HepG2 (cell line): ENCODE data around the gene CRTC2. TPM values are rescaled to one million over a fixed set of nuclear protein-coding genes. Genes with fewer than 3 reads are reported as not detected.

Experiments used
- ATM ChIP-seq: fragments of 450-650 bp; IDR thresholded peaks from 2 replicates; pipeline ENCODE4 v1.7.1; 2017; ENCODE audit warnings: mild to moderate bottlenecking, borderline replicate concordance
- CEBPG ChIP-seq: IDR thresholded peaks from 2 replicates; pipeline ENCODE4 v1.6.1; 2016
- IKZF1 ChIP-seq: fragments of 450-650 bp; IDR thresholded peaks from 2 replicates; pipeline ENCODE4 v1.7.1; 2016
- IKZF4 ChIP-seq: sonication (generic); formaldehyde crosslinking; IDR thresholded peaks from 2 replicates; pipeline ENCODE4 v1.5.1; 2020; ENCODE audit warnings: borderline replicate concordance, mild to moderate bottlenecking, low read depth, missing genetic modification reagents; ENCODE audit errors: not compliant biosample characterization
- NCOA2 ChIP-seq: sonication (generic); formaldehyde crosslinking; IDR thresholded peaks from 2 replicates; pipeline ENCODE4 v1.8.0; 2022; ENCODE audit warnings: inconsistent platforms
- RBM22 ChIP-seq: fragments of 200-400 bp; formaldehyde crosslinking; optimal IDR thresholded peaks from 2 replicates; pipeline ENCODE3; 2017; ENCODE audit warnings: mild to moderate bottlenecking, low read length, moderate library complexity
- SKI ChIP-seq: fragments of 450-650 bp; IDR thresholded peaks from one replicate; pipeline ENCODE4 v1.6.1; 2018; ENCODE audit warnings: mild to moderate bottlenecking; ENCODE audit not compliant: partially characterized antibody
- SNRNP70 ChIP-seq: fragments of 200-400 bp; formaldehyde crosslinking; IDR thresholded peaks from 2 replicates; pipeline ENCODE4 v1.6.1; 2017; ENCODE audit warnings: mild to moderate bottlenecking, low read depth, low read length, moderate library complexity
- SYNCRIP ChIP-seq: fragments of 200-400 bp; formaldehyde crosslinking; IDR thresholded peaks from 2 replicates; pipeline ENCODE4 v1.6.1; 2018; ENCODE audit warnings: mild to moderate bottlenecking, low read depth, low read length; ENCODE audit not compliant: insufficient read depth
- TARDBP ChIP-seq: sonication (generic); formaldehyde crosslinking; IDR thresholded peaks from 2 replicates; pipeline ENCODE4 v1.8.0; 2022; ENCODE audit warnings: mild to moderate bottlenecking, missing genetic modification reagents
- THYN1 ChIP-seq: sonication (generic); formaldehyde crosslinking; IDR thresholded peaks from 2 replicates; pipeline ENCODE4 v1.8.1; 2023; ENCODE audit warnings: low read depth, mild to moderate bottlenecking, moderate library complexity, missing genetic modification reagents, borderline replicate concordance
- ZBTB1 ChIP-seq: sonication (generic); formaldehyde crosslinking; IDR thresholded peaks from 2 replicates; pipeline ENCODE4 v1.4.0; 2020; ENCODE audit warnings: missing genetic modification reagents, borderline replicate concordance
- ZNF205 ChIP-seq: IDR thresholded peaks from 2 replicates; pipeline ENCODE4 v1.6.1; 2018; ENCODE audit warnings: missing biosample characterization, missing genetic modification reagents
- ZNF256 ChIP-seq: sonication (generic); formaldehyde crosslinking; conservative IDR thresholded peaks from 2 replicates; pipeline ENCODE4 v1.4.0; 2020; ENCODE audit warnings: missing genetic modification reagents
- ZNF33B ChIP-seq: sonication (generic); formaldehyde crosslinking; IDR thresholded peaks from 2 replicates; pipeline ENCODE4 v1.5.1; 2020; ENCODE audit warnings: mild to moderate bottlenecking, missing genetic modification reagents
- ZNF589 ChIP-seq: sonication (generic); formaldehyde crosslinking; conservative IDR thresholded peaks from 2 replicates; pipeline ENCODE4 v1.8.0; 2022; ENCODE audit warnings: mild to moderate bottlenecking, moderate library complexity, missing genetic modification reagents
- ZNF644 ChIP-seq: IDR thresholded peaks from 2 replicates; pipeline ENCODE4 v1.6.1; 2016; ENCODE audit warnings: low read depth
- ZNF652 ChIP-seq: IDR thresholded peaks from 2 replicates; pipeline ENCODE4 v1.6.1; 2016; ENCODE audit warnings: low read depth, borderline replicate concordance
- ZNF749 ChIP-seq: sonication (generic); formaldehyde crosslinking; IDR thresholded peaks from 2 replicates; pipeline ENCODE4 v1.8.0; 2022; ENCODE audit warnings: mild to moderate bottlenecking, missing genetic modification reagents, moderate library complexity, borderline replicate concordance
- ZNF879 ChIP-seq: sonication (generic); formaldehyde crosslinking; IDR thresholded peaks from 2 replicates; pipeline ENCODE4 v1.8.1; 2023; ENCODE audit warnings: missing genetic modification reagents
- polyA plus RNA-seq, 8 experiments: library from polyadenylated mRNA; depleted of rRNA in 3 of 8; stranded (reverse) in 7 of 8; unstranded in 1 of 8; fragments of >200 nt; fragmentation: Illumina TruSeq in 4 of 8; extraction: Trizol in 4 of 8; gene quantifications; 2 replicates each; pipeline versions ENCODE4 v1.2.1 to v1.2.3, GENCODE V29; 2011 to 2016; ENCODE audit warnings: low read depth in 4 of 8, missing spikeins in 1 of 8, mixed read lengths in 1 of 8; ENCODE audit not compliant: insufficient read depth in 1 of 8
- total RNA-seq, 5 experiments: library from RNA; depleted of rRNA; stranded (reverse); fragments of >200 nt; fragmentation: Illumina TruSeq; extraction: Trizol; gene quantifications; 2 replicates each; pipeline ENCODE4 v1.2.3, GENCODE V29; 2016; ENCODE audit warnings: low read depth in 1 of 5
- TF ChIP-seq, protein P1 (sequence below): fragments of 450-650 bp; IDR thresholded peaks from 2 replicates; pipeline ENCODE4 v1.6.1; 2017
- TF ChIP-seq, protein P2 (sequence below): sonication (generic); formaldehyde crosslinking; IDR thresholded peaks from 2 replicates; pipeline ENCODE4 v1.4.0; 2020; ENCODE audit warnings: mild to moderate bottlenecking, missing genetic modification reagents
- TF ChIP-seq, protein P3 (sequence below): sonication (generic); formaldehyde crosslinking; IDR thresholded peaks from 2 replicates; pipeline ENCODE4 v1.5.0; 2020; ENCODE audit warnings: mild to moderate bottlenecking, missing genetic modification reagents, moderate library complexity
- TF ChIP-seq, protein P4 (sequence below): sonication (generic); formaldehyde crosslinking; IDR thresholded peaks from 2 replicates; pipeline ENCODE4 v1.9.0; 2022; ENCODE audit warnings: low read depth, missing genetic modification reagents

Gene CRTC2
- total and polyA plus RNA-seq, 2 of the 13 experiments (the other 11 are each of a cell fraction or from before 2014, with no cell fraction given) = 6.1 to 26.7 TPM

DNA sequence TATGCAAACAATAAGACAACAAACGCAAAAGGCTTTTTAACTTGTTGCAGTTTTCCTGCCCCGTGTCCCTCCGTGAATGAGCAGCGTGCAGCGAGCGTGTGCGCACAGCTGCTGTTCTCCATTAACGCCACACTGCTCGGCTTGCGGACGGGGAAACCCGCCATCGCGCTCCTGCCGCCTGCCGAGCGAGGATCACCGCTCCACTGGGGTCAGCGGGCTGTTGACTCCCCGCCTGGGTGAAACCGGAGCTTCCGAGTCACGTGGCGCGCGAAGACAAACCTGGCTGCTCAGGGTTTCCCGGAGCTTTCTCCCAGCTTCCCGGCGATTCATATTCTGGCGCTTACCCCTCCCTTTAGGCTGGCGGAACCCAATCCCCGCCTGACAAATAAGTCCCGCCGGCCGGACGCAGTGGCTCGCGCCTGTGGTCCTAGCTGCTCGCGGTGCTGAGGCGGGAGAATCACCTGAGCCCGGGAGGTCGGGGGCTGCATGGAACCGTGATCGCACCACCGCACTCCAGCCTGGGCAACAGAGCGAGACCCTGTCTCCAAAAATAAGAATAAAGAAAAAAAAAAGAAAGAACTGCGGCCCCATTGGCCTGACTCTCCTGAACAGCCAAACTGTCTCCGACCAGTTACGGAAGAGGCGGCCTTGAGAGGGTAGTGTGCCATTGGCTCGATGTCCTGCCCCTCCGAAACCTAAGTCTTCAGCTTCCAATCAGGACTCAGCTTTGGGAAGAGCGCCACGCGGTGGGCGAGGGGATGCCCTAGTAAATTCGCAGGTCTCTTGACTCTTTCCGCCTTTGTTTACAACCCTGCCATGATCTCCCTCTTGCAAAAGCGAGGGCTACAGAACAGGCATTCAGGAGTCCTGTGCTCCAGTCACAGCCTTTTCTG, 8.9 kb upstream of the CRTC2 start, which contains the start of gene CREB3L4 (continued):
- TF ChIP-seq ATM = no peak
- TF ChIP-seq ZNF879 (CRISPR knock-in tag) = 0 out of 2 replicates have a peak, but pooled peaks have one; percentile 59
- TF ChIP-seq ZNF652 (CRISPR knock-in tag) = no peak
- no peak for TF ChIP-seq RBM22
- TF ChIP-seq, protein P1, sequence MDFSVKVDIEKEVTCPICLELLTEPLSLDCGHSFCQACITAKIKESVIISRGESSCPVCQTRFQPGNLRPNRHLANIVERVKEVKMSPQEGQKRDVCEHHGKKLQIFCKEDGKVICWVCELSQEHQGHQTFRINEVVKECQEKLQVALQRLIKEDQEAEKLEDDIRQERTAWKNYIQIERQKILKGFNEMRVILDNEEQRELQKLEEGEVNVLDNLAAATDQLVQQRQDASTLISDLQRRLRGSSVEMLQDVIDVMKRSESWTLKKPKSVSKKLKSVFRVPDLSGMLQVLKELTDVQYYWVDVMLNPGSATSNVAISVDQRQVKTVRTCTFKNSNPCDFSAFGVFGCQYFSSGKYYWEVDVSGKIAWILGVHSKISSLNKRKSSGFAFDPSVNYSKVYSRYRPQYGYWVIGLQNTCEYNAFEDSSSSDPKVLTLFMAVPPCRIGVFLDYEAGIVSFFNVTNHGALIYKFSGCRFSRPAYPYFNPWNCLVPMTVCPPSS = no peak
- TF ChIP-seq CEBPG (CRISPR knock-in tag) = peak; percentile 4; the same call in 1 of the 2 replicates
- TF ChIP-seq ZBTB1 = no peak
- peak; percentile 31; the same call in 1 of the 2 replicates for TF ChIP-seq ZNF749 (CRISPR knock-in tag)
- no peak for TF ChIP-seq ZNF589 (CRISPR knock-in tag)
- peak; percentile 70 for TF ChIP-seq TARDBP (CRISPR knock-in tag)
- peak; percentile 66; the same call in 1 of the 2 replicates for TF ChIP-seq ZNF256 (CRISPR knock-in tag)
- TF ChIP-seq, protein P2, sequence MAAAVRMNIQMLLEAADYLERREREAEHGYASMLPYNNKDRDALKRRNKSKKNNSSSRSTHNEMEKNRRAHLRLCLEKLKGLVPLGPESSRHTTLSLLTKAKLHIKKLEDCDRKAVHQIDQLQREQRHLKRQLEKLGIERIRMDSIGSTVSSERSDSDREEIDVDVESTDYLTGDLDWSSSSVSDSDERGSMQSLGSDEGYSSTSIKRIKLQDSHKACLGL (CRISPR knock-in tag) = peak; percentile 92
- TF ChIP-seq, protein P3, sequence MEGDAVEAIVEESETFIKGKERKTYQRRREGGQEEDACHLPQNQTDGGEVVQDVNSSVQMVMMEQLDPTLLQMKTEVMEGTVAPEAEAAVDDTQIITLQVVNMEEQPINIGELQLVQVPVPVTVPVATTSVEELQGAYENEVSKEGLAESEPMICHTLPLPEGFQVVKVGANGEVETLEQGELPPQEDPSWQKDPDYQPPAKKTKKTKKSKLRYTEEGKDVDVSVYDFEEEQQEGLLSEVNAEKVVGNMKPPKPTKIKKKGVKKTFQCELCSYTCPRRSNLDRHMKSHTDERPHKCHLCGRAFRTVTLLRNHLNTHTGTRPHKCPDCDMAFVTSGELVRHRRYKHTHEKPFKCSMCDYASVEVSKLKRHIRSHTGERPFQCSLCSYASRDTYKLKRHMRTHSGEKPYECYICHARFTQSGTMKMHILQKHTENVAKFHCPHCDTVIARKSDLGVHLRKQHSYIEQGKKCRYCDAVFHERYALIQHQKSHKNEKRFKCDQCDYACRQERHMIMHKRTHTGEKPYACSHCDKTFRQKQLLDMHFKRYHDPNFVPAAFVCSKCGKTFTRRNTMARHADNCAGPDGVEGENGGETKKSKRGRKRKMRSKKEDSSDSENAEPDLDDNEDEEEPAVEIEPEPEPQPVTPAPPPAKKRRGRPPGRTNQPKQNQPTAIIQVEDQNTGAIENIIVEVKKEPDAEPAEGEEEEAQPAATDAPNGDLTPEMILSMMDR = peak; percentile 81
- TF ChIP-seq ZNF205 (CRISPR knock-in tag) = peak; percentile 83; the same call in 1 of the 2 replicates
- TF ChIP-seq NCOA2 (CRISPR knock-in tag) = peak; percentile 58; the same call in 1 of the 2 replicates
- no peak for TF ChIP-seq SYNCRIP
- TF ChIP-seq, protein P4, sequence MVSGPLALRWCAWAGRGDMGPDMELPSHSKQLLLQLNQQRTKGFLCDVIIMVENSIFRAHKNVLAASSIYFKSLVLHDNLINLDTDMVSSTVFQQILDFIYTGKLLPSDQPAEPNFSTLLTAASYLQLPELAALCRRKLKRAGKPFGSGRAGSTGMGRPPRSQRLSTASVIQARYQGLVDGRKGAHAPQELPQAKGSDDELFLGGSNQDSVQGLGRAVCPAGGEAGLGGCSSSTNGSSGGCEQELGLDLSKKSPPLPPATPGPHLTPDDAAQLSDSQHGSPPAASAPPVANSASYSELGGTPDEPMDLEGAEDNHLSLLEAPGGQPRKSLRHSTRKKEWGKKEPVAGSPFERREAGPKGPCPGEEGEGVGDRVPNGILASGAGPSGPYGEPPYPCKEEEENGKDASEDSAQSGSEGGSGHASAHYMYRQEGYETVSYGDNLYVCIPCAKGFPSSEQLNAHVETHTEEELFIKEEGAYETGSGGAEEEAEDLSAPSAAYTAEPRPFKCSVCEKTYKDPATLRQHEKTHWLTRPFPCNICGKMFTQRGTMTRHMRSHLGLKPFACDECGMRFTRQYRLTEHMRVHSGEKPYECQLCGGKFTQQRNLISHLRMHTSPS = no peak
- TF ChIP-seq THYN1 (CRISPR knock-in tag) = 0 out of 2 replicates have a peak, but pooled peaks have one; percentile 14
- peak; percentile 89; the same call in 1 of the 2 replicates for TF ChIP-seq ZNF33B (CRISPR knock-in tag)
- 0 out of 2 replicates have a peak, but pooled peaks have one; percentile 12 for TF ChIP-seq ZNF644 (CRISPR knock-in tag)
- no peak for TF ChIP-seq IKZF4
- no peak for TF ChIP-seq SNRNP70
- no peak for TF ChIP-seq IKZF1
- peak; percentile 42 for TF ChIP-seq SKI
